Uterus (tissue), 2 donors: ENCODE results near the gene ENO4.

Source experiments
- POLR2A ChIP-seq, 2 donors: fragments of 450-650 bp; IDR thresholded peaks; one replicate each; pipeline ENCODE4 v1.6.1; 2016; ENCODE audit warnings: antibody characterized with exemption in 2 of 2, mild to moderate bottlenecking in 1 of 2, moderate library complexity in 1 of 2
- TF ChIP-seq, protein P1 (sequence below), 4 experiments: fragments of 200-600 bp in 2 of 4; fragments of 450-650 bp in 2 of 4; sonication (generic) in 2 of 4; IDR thresholded peaks; one replicate each; pipeline ENCODE4 v1.5.1; 2016 to 2019; ENCODE audit warnings: antibody characterized with exemption in 4 of 4, mild to moderate bottlenecking in 2 of 4, moderate library complexity in 1 of 4

DNA sequence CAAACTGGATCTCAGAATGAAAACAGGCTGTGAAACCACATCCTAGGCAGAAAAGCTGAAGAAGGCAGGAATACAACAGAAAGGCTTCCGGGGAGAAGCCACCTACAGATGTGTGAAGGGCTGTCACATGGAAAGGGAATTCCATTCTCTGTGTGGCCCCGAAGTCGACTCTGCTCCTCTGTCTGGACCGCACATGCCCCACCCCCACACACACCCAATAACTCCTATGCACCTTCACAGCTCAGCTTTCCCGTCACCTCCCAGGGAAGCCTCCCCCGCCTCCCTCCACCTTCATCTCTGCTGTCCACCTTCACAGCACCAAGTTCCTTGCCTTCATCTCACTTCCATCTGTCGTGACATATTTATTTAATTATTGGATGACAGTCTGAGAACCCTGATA is 23.4 kb upstream of the ENO4 start:
- TF ChIP-seq, protein P1, sequence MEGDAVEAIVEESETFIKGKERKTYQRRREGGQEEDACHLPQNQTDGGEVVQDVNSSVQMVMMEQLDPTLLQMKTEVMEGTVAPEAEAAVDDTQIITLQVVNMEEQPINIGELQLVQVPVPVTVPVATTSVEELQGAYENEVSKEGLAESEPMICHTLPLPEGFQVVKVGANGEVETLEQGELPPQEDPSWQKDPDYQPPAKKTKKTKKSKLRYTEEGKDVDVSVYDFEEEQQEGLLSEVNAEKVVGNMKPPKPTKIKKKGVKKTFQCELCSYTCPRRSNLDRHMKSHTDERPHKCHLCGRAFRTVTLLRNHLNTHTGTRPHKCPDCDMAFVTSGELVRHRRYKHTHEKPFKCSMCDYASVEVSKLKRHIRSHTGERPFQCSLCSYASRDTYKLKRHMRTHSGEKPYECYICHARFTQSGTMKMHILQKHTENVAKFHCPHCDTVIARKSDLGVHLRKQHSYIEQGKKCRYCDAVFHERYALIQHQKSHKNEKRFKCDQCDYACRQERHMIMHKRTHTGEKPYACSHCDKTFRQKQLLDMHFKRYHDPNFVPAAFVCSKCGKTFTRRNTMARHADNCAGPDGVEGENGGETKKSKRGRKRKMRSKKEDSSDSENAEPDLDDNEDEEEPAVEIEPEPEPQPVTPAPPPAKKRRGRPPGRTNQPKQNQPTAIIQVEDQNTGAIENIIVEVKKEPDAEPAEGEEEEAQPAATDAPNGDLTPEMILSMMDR (IDR thresholded peaks at IDR 0.05): no peak
- TF ChIP-seq POLR2A (IDR thresholded peaks at IDR 0.05): no peak
